ENCODE results near the gene UBL5. TPM values are rescaled to one million over a fixed set of nuclear protein-coding genes. Genes with fewer than 3 reads are reported as not detected.

UBL5 gene
- total and polyA plus RNA-seq, 10 of the 15 experiments (the other 5 are each of a cell fraction or from before 2014, with no cell fraction given), result 297 to 897 (median 711) TPM

GRCh38 chr19:9834726-9835506 is 7.2 kb downstream of the UBL5 start, which contains the start of gene PIN1:
Gene PIN1, plus strand, starts transcription at chr19:9835318. Its CDS starts 27 bp downstream, at chr19:9835345.
- no TSS peak for BruUV-seq (replicated peaks)
- TF ChIP-seq EGR1 (IDR thresholded peaks at IDR 0.05; ENCODE audit: borderline replicate concordance in 1 of 2, low read depth in 2 of 2, low read length in 2 of 2) (peak; percentile 23 to 64; a peak in 2 of 3 replicates), NR2C2 (IDR thresholded peaks at IDR 0.05; ENCODE audit: borderline replicate concordance, control insufficient read depth, insufficient read length, low read depth) (no peak), POLR2A (IDR thresholded peaks at IDR 0.05; ENCODE audit: low read depth, low read length) (peak; percentile 87), FOS (IDR thresholded peaks at IDR 0.05; ENCODE audit: borderline replicate concordance, extremely low read depth, insufficient read length) (peak; percentile 78), NR2F1 (conservative IDR thresholded peaks at IDR 0.05) (no peak), TBL1XR1 (IDR thresholded peaks at IDR 0.05; ENCODE audit: low read depth, low read length) (no peak), SIN3A (IDR thresholded peaks at IDR 0.05; ENCODE audit: low read depth, low read length) (peak; percentile 60; the same call in 1 of the 2 replicates), ATF2 (IDR thresholded peaks at IDR 0.05; ENCODE audit: low read length) (no peak), PBX3 (IDR thresholded peaks at IDR 0.05; ENCODE audit: insufficient replicate concordance, low read depth, low read length) (peak; percentile 84), PAX5 (IDR thresholded peaks at IDR 0.05; ENCODE audit: borderline replicate concordance, low read depth, low read length) (no peak), HDAC2 (IDR thresholded peaks at IDR 0.05) (no peak), RCOR1 (conservative IDR thresholded peaks at IDR 0.05; ENCODE audit: low read depth, low read length) (peak; percentile 87; the same call in 1 of the 2 replicates), E2F8 (IDR thresholded peaks at IDR 0.05; ENCODE audit: low read depth, partially characterized antibody) (peak; percentile 49), IRF5 (IDR thresholded peaks at IDR 0.05; ENCODE audit: borderline replicate concordance) (no peak), JUNB (IDR thresholded peaks at IDR 0.05) (no peak)

More at GRCh38 chr19:9834726-9835506, 7.2 kb downstream of the UBL5 start, which contains the start of gene PIN1:
- WGBS (ENCODE audit: insufficient coverage, insufficient replicate concordance, low lambda C conversion rate, missing lambda C conversion rate), result 1% methylated on average over 49 of the region's 73 CpGs
- H3K27ac ChIP-seq (ENCODE audit: control insufficient read depth, insufficient read depth), result peak within 1 kb of the TSS; percentile 60
- peaks cover 0 to 10% of the 10 kb centered on the region in 2 experiments for H3K36me3 ChIP-seq (ENCODE audit: control insufficient read depth in 2 of 2, insufficient read depth in 2 of 2, low read length in 1 of 2)
- in situ Hi-C loops (cut with MboI), result no loop called here
- H2AFZ ChIP-seq (ENCODE audit: control insufficient read depth, low read depth, low read length), result peak within 1 kb of the TSS; percentile 92
- peaks cover 7% of the 10 kb centered on the region for H3K4me1 ChIP-seq (ENCODE audit: control insufficient read depth, insufficient read depth, low read length)
- H3K9me3 ChIP-seq (replicated peaks; ENCODE audit: control insufficient read depth, insufficient read depth, low read length), result no peaks in the 10 kb centered on the region
- peaks cover 17% of the 10 kb centered on the region for H3K79me2 ChIP-seq (ENCODE audit: control insufficient read depth, insufficient read depth, low read length)
- SMC1A ChIA-PET (ENCODE audit: uncharacterized antibody, unreplicated experiment), result no interaction called here
- peak; percentile 96 for FAIRE-seq
- H3K27me3 ChIP-seq (replicated peaks in 1 of 2; ENCODE audit: control insufficient read depth in 2 of 2, insufficient read depth in 2 of 2, low read length in 1 of 2), result no peaks in the 10 kb centered on the region
- intact Hi-C loops (cut with micrococcal nuclease; ENCODE audit: unreplicated experiment), result no loop called here
- H3K4me3 ChIP-seq, result peak within 1 kb of the TSS; percentile 97
- CTCF ChIA-PET, result interaction anchor here (0.7 to 0.9 kb wide), 3 partner anchors 9 to 415 kb away, joined by 3 read pairs; no protein-coding TSS in a partner anchor
- peak within 1 kb of the TSS; percentile 70 for H3K9ac ChIP-seq (ENCODE audit: control insufficient read depth, insufficient read depth, low read length)
- POLR2A ChIA-PET, result interaction anchor here (1.1 kb wide), 1 partner anchor 74 kb away, joined by 3 read pairs; no protein-coding TSS in a partner anchor
- H4K20me1 ChIP-seq (ENCODE audit: control insufficient read depth, insufficient read depth), result no peaks in the 10 kb centered on the region
- DNase-seq (ENCODE audit: low read depth, low spot score), result peak; percentile 91
- H3K4me2 ChIP-seq (ENCODE audit: control insufficient read depth, insufficient read depth), result peak within 1 kb of the TSS; percentile 85
- peak; percentile 99 for ATAC-seq
- RAD21 ChIA-PET (ENCODE audit: unreplicated experiment), result no interaction called here

Data from GM12878 (cell line).